HG03039 (cell line): Measurements from ENCODE around the gene GPC3.

Experiments
- ATAC-seq: cut with Tn5 transposase; IDR thresholded peaks from one replicate; pipeline ENCODE4 v1.9.1; 2021; ENCODE audit warnings: mild to moderate bottlenecking, moderate library complexity; ENCODE audit not compliant: unreplicated experiment

The GPC3 gene

DNA sequence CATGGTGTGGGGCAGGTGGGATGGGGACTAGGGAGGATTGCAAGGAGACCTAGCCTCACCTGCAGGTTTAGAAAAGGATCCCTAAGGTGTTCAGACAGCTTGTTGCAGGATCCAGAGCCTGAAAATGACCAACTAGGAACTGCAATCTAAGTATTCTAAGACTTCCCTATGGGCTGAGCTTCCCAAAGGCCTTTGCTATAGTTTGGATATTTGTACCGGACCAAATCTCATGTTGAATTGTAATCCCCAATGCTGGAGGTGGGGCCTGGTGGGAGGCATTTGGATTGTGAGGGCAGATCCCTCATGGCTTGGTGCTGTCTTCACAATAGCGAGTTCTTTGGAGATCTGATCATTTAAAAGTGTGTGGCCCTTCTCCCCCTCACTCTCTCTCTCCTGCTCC is 52.1 kb downstream of the GPC3 start:
- no peak for ATAC-seq

- ATAC-seq, result no peak
Measured at GRCh38 chrX:133929836-133930464, 55.4 kb downstream of the GPC3 start.

GRCh38 chrX:133928365-133928764 is 57.0 kb downstream of the GPC3 start:
- ATAC-seq, result no peak

GRCh38 chrX:133926809-133927208 is 58.6 kb downstream of the GPC3 start:
- no peak for ATAC-seq

DNA sequence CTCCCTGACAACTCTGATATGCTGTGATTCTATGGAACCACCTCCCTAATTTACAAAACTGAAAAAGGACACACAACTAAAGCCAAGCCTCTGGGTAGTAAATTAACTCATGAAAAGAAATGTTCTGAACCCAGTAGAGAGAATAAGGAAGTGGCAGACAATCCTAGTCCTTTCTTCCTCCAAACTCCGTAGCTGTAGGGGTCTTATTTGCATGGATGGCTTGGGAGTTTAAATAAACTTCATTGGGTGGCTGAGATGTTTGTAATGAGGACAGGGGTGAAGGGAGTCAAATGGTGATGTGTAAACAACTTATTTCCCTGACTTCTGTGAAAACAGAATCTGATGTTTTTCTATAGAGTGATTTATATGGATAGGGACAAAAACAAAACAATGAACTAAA is 59.3 kb downstream of the GPC3 start:
- no peak for ATAC-seq

- ATAC-seq, result no peak
Measured at GRCh38 chrX:133924548-133924947, 60.8 kb downstream of the GPC3 start.

DNA sequence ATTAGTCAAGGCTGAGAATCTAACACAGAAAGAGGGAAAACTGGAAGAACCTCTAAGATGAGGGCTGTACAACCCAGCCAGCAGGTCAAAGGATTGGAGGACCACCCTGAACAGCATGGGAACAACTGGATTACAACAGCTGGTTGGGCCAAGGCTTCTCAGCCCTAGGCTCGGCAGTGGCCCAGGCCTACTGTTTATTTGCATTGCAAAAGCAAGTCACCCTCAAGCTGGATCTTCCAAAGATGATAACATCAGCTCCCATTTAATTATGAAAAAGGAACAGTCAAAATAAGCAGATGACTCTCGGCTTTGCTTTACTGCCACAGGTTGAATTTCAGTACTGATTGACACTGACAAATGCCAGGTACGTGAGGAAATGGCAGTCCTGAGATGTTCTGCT is 61.8 kb downstream of the GPC3 start:
- ATAC-seq, result no peak

DNA sequence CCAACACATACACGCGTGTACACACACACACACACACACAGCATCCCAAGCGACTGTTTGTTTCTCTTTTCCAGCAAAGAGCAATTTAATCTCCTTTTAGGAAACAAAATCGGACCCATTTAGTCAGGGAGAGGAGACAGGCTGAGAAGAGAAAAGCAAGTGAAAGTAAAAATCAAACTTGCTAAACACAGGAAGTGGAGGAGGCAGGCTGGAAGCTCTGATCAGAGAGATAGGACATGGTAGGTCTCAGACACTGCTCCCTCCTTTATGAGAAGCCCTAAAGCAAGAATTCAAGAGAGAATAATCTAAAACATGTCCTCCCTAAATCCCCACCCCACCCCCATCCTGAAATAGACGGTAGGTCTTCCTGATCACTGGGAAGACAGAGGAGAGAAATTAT is 62.3 kb downstream of the GPC3 start:
- peak; percentile 62 for ATAC-seq

DNA sequence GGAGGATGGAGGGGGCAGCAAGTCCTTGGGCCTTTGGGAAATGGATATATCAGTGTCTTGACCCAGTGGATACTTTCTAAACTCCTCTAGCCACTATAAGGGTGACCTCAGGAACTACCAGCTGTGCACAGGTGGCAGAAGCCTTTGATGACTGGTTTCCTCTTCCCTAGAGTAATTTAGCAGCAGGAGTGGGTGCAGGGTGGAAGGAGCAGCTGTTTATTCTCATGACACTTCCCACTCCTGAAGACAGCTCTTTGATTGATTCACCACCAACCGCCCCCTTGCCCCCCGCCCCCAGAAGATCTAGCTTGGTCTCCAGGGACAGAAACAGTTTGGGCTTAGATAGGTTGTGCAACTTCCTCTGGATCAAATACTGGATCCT is 63.0 kb downstream of the GPC3 start:
- no peak for ATAC-seq

GRCh38 chrX:133921764-133922389 is 63.5 kb downstream of the GPC3 start:
- peak; percentile 62 for ATAC-seq

DNA sequence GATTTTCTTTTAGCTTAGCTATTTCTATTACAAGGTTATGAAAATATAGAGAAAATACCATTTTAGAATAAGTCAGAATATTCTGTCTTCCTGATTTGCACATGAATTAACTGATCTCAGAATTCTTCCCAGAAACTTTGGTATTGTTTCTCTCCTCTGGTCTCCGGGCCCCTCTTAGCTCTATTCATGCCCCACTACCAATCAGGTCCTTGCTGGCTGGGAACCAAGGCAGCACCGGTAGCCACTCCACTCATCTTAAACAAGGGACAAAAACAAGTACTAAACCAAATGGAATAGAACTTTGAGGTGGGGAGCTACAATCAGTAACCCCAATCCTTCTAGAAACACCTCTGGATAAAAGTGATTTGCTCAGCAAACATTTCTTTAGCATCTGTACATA is 64.3 kb downstream of the GPC3 start:
- ATAC-seq, result no peak

DNA sequence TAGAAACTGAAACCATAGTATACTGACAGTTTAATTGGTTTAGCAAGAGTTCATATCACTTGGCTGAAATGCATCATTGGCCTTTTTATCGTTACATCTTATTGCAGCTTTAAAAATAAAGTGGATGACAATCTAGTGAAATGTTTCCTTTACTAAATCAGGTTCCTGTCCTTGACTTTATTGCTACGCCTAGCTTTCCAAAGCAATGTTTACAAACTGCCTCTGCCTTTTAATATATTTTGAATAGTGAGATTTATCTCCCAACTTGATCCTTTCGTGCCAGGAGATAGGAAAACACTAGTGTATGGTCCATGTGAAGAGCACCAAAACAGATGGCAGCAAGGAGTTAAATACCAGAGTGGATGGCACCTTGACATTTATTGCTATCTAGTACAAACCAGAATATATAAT is 67.0 kb downstream of the GPC3 start:
- no peak for ATAC-seq

- no peak for ATAC-seq
Measured at GRCh38 chrX:133916984-133917722, 68.2 kb downstream of the GPC3 start.

- ATAC-seq, result no peak
Measured at GRCh38 chrX:133913658-133914388, 71.6 kb downstream of the GPC3 start.

- no peak for ATAC-seq
Measured at GRCh38 chrX:133913009-133913408, 72.4 kb downstream of the GPC3 start.

DNA sequence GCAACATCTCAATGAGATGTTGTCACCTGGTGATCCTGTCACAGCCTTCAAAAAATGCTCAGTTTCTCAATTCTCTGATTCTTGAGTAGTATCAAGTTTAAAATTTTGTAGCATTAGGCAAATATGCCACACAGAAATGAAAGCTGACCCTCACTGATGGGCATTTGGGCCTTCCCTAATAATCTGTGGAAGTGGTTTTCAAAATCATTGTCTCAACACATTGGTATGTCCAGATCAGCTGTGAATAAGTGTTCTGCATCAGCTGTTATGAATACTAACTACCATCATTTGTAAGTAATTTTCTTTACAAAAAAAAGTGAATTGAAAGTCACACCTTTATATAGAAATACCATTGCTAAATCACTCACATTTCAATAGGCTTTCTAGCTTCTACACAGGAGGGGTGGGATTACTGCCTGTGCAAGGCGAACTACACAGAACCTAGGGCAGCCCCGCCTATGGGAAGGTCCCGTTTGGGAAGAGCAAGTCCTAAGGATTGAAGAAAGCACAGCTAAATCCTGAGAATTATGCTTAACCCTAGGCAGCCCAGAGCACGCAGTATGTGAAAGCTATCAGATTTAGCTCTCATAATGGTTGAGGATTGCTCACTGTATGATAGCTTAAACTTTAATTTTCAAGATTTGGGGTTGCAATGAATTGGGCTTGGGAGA is 73.4 kb downstream of the GPC3 start:
- no peak for ATAC-seq

DNA sequence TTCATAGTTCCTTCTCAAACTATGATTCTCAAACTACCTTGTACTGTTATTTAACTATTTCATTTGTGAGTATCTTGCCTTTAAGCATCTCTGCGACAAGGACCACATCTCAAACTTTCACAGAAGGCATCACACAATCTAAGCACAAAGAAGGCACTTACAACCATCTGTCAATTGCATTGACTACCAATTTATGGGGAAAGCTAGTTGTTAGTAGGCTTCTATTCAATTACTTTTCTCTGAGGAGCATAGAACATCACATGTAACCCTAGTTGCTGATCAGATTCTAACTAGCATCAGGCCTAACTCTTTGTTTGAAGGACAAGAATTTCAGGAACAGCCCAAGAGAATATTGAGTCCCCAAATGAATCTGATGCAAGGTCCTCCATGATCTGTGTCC is 74.9 kb downstream of the GPC3 start:
- no peak for ATAC-seq

- ATAC-seq, result no peak
Measured at GRCh38 chrX:133909888-133910287, 75.5 kb downstream of the GPC3 start.

- ATAC-seq, result no peak
Measured at GRCh38 chrX:133908223-133908955, 77.0 kb downstream of the GPC3 start.

GRCh38 chrX:133907606-133908005 is 77.8 kb downstream of the GPC3 start:
- ATAC-seq, result no peak
